ENCODE results near the gene MPPED2.

- TF ChIP-seq CTCF (IDR thresholded peaks at IDR 0.05; ENCODE audit: poor library complexity) (no peak), EZH2 (IDR thresholded peaks at IDR 0.05; ENCODE audit: borderline replicate concordance) (no peak)
Measured at GRCh38 chr11:30581675-30582074, 4.5 kb downstream of the MPPED2 start.

Measured in hepatocyte (in vitro differentiated cells).